ENCODE measurements around the gene DPEP2. TPM values are rescaled to one million over a fixed set of nuclear protein-coding genes. Genes with fewer than 3 reads are reported as not detected.

DPEP2 gene
- total and polyA plus RNA-seq, 2 of the 4 experiments (the other 2 are of a cell fraction): not detected

- H2BK15ac ChIP-seq (ENCODE audit: low read depth, low read length): no peak overlapping the region
- DNase-seq (no peak), ATAC-seq (ENCODE audit: low read depth) (no peak)
- no peak overlapping the region for H3K27ac ChIP-seq (ENCODE audit: insufficient read depth, low read length)
- no peak overlapping the region for H2AK9ac ChIP-seq (replicated peaks; ENCODE audit: low read depth, low read length, poor library complexity)
- no peak overlapping the region for H3K23ac ChIP-seq (ENCODE audit: low read depth, low read length)
- no peaks in the 10 kb centered on the region for H3K79me1 ChIP-seq (ENCODE audit: low read depth in 1 of 2, low read length in 2 of 2)
- no peaks in the 10 kb centered on the region for H3K4me1 ChIP-seq (ENCODE audit: control insufficient read depth, insufficient read depth, low read length)
- H3K27me3 ChIP-seq (ENCODE audit: control insufficient read depth, insufficient read depth, low read length): peaks cover 29% of the 10 kb centered on the region
- no peak overlapping the region for H2AK5ac ChIP-seq (ENCODE audit: low read depth, low read length)
- H3K36me3 ChIP-seq (ENCODE audit: control insufficient read depth, insufficient read depth, low read length): no peaks in the 10 kb centered on the region
- no peak overlapping the region for H3K18ac ChIP-seq (ENCODE audit: low read depth, low read length)
- H4K5ac ChIP-seq (ENCODE audit: low read depth, low read length): no peak overlapping the region
- no peak overlapping the region for H3K56ac ChIP-seq (ENCODE audit: extremely low read depth, insufficient read depth, low read length)
- intact Hi-C loops (cut with micrococcal nuclease): no loop called here
- no peak overlapping the region for H4K91ac ChIP-seq (ENCODE audit: insufficient read depth, low read depth, low read length)
- TF ChIP-seq POLR2A (IDR thresholded peaks at IDR 0.05; ENCODE audit: low read depth, low read length) (no peak), USF2 (IDR thresholded peaks at IDR 0.05; ENCODE audit: low read depth, low read length) (no peak), CTCF (conservative IDR thresholded peaks at IDR 0.05; ENCODE audit: low read depth, low read length) (no peak), CEBPB (IDR thresholded peaks at IDR 0.05; ENCODE audit: low read depth, low read length) (no peak), SMC3 (IDR thresholded peaks at IDR 0.05; ENCODE audit: low read depth, low read length) (no peak), ELK1 (IDR thresholded peaks at IDR 0.05; ENCODE audit: borderline replicate concordance, low read depth, low read length) (no peak), NFE2L2 (IDR thresholded peaks at IDR 0.05; ENCODE audit: low read depth, low read length) (no peak), MAFK (IDR thresholded peaks at IDR 0.05; ENCODE audit: low read depth, low read length) (no peak), RAD21 (IDR thresholded peaks at IDR 0.05; ENCODE audit: low read length) (no peak), RCOR1 (IDR thresholded peaks at IDR 0.05; ENCODE audit: insufficient replicate concordance, low read length) (no peak)
- 50% methylated on average over 5 of the region's 5 CpGs; no CpG with 5 or more reads in 1 of the 2 experiments for WGBS, 2 experiments (ENCODE audit: extremely low coverage in 2 of 2, insufficient read length in 1 of 2)
- H2BK120ac ChIP-seq (ENCODE audit: low read depth, low read length): no peak overlapping the region
- H2BK20ac ChIP-seq (ENCODE audit: low read depth, low read length): no peak overlapping the region
- H3K4ac ChIP-seq (ENCODE audit: low read depth, low read length): no peak overlapping the region
- H4K20me1 ChIP-seq (ENCODE audit: insufficient read depth, low read length): no peaks in the 10 kb centered on the region; the same call in 1 of the 2 replicates
- POLR2A ChIA-PET (ENCODE audit: unreplicated experiment): no interaction called here
- no peaks in the 10 kb centered on the region for H3K9me3 ChIP-seq (ENCODE audit: control insufficient read depth, insufficient read depth, low read length)
- H3K4me2 ChIP-seq (ENCODE audit: low read depth, low read length): no peak overlapping the region
- H2BK5ac ChIP-seq (ENCODE audit: low read depth, low read length, poor library complexity, severe bottlenecking): no peak overlapping the region
- in situ Hi-C loops (cut with MboI; ENCODE audit: low sequenced_read_pairs): no loop called here
- no peak overlapping the region for H3K4me3 ChIP-seq (ENCODE audit: insufficient read depth, low read depth, low read length)
- H3K9me1 ChIP-seq (ENCODE audit: insufficient read depth, low read length): no peaks in the 10 kb centered on the region
- CTCF ChIA-PET: no interaction called here
- no TSS peak for BruUV-seq (replicated peaks)
- H2AFZ ChIP-seq (replicated peaks; ENCODE audit: low read length, poor library complexity): no peak overlapping the region
- no peak overlapping the region for H4K8ac ChIP-seq (ENCODE audit: low read depth in 2 of 2, low read length in 2 of 2)
- dilution Hi-C loops (cut with HindIII; ENCODE audit: low sequenced_read_pairs, unreplicated experiment): no loop called here
- no peak overlapping the region for H3K14ac ChIP-seq (replicated peaks; ENCODE audit: low read depth, low read length)
- no peak overlapping the region for H3K9ac ChIP-seq (ENCODE audit: low read depth, low read length)
These were observed 22.3 kb downstream of the DPEP2 start for GRCh38 chr16:67977005-67977404.

Data from IMR-90 (cell line).